HepG2 (cell line): ENCODE measurements around the gene SEC16A. TPM values are rescaled to one million over a fixed set of nuclear protein-coding genes. Genes with fewer than 3 reads are reported as not detected.

Experiments
- AHR ChIP-seq: IDR thresholded peaks from 2 replicates; pipeline ENCODE4 v1.6.1; 2018; ENCODE audit warnings: missing genetic modification reagents, missing compliant biosample characterization
- DNMT1 ChIP-seq: sonication (generic); formaldehyde crosslinking; IDR thresholded peaks from 2 replicates; pipeline ENCODE4 v1.5.1; 2020; ENCODE audit warnings: mild to moderate bottlenecking, missing genetic modification reagents
- FOSL2 ChIP-seq: sonication (generic); formaldehyde crosslinking; IDR thresholded peaks from 2 replicates; pipeline ENCODE4 v1.4.0; 2020; ENCODE audit warnings: missing genetic modification reagents
- NCOA1 ChIP-seq: sonication (generic); formaldehyde crosslinking; IDR thresholded peaks from 2 replicates; pipeline ENCODE4 v1.9.0; 2021; ENCODE audit warnings: missing genetic modification reagents
- NFE2L1 ChIP-seq: sonication (generic); formaldehyde crosslinking; IDR thresholded peaks from 2 replicates; pipeline ENCODE4 v1.4.0; 2020; ENCODE audit warnings: missing genetic modification reagents, mild to moderate bottlenecking, borderline replicate concordance
- NR2F1 ChIP-seq, 2 experiments: fragments of 450-650 bp in 1 of 2; formaldehyde crosslinking in 1 of 2; IDR thresholded peaks; 2 replicates each; pipeline versions ENCODE4 v1.5.0 to v1.6.1; 2016 to 2020; ENCODE audit warnings: mild to moderate bottlenecking in 1 of 2, missing compliant biosample characterization in 1 of 2, missing genetic modification reagents in 1 of 2, moderate library complexity in 1 of 2
- SALL2 ChIP-seq: sonication (generic); formaldehyde crosslinking; IDR thresholded peaks from 2 replicates; pipeline ENCODE4 v1.8.1; 2023; ENCODE audit warnings: mild to moderate bottlenecking, missing genetic modification reagents, inconsistent platforms
- SOX5 ChIP-seq: IDR thresholded peaks from 2 replicates; pipeline ENCODE4 v1.6.1; 2016; ENCODE audit warnings: borderline replicate concordance
- SP4 ChIP-seq: sonication (generic); formaldehyde crosslinking; IDR thresholded peaks from 2 replicates; pipeline ENCODE4 v1.8.1; 2023; ENCODE audit warnings: mild to moderate bottlenecking, missing genetic modification reagents
- STAG1 ChIP-seq: sonication (generic); formaldehyde crosslinking; IDR thresholded peaks from 2 replicates; pipeline ENCODE4 v1.4.0; 2020; ENCODE audit warnings: missing genetic modification reagents
- TCF7L2 ChIP-seq: IDR thresholded peaks from 2 replicates; pipeline ENCODE4 v1.6.1; 2011; ENCODE audit warnings: mild to moderate bottlenecking, low read depth, low read length, moderate library complexity
- TMF1 ChIP-seq: sonication (generic); formaldehyde crosslinking; IDR thresholded peaks from 2 replicates; pipeline ENCODE4 v1.8.1; 2022; ENCODE audit warnings: low read depth, missing genetic modification reagents
- polyA plus RNA-seq, 8 experiments: library from polyadenylated mRNA; depleted of rRNA in 3 of 8; stranded (reverse) in 7 of 8; unstranded in 1 of 8; fragments of >200 nt; fragmentation: Illumina TruSeq in 4 of 8; extraction: Trizol in 4 of 8; gene quantifications; 2 replicates each; pipeline versions ENCODE4 v1.2.1 to v1.2.3, GENCODE V29; 2011 to 2016; ENCODE audit warnings: low read depth in 4 of 8, missing spikeins in 1 of 8, mixed read lengths in 1 of 8; ENCODE audit not compliant: insufficient read depth in 1 of 8
- total RNA-seq, 5 experiments: library from RNA; depleted of rRNA; stranded (reverse); fragments of >200 nt; fragmentation: Illumina TruSeq; extraction: Trizol; gene quantifications; 2 replicates each; pipeline ENCODE4 v1.2.3, GENCODE V29; 2016; ENCODE audit warnings: low read depth in 1 of 5
- TF ChIP-seq, protein P1 (sequence below): sonication (generic); formaldehyde crosslinking; IDR thresholded peaks from 2 replicates; pipeline ENCODE4 v1.5.0; 2020; ENCODE audit warnings: missing genetic modification reagents
- TF ChIP-seq, protein P2 (sequence below): sonication (generic); formaldehyde crosslinking; IDR thresholded peaks from 2 replicates; pipeline ENCODE4 v1.4.0; 2020; ENCODE audit warnings: missing genetic modification reagents
- TF ChIP-seq, protein P3 (sequence below): IDR thresholded peaks from 2 replicates; pipeline ENCODE4 v1.6.1; 2016; ENCODE audit warnings: missing biosample characterization, missing genetic modification reagents, low read depth
- TF ChIP-seq, protein P4 (sequence below): sonication (generic); formaldehyde crosslinking; IDR thresholded peaks from 2 replicates; pipeline ENCODE4 v1.5.0; 2020; ENCODE audit warnings: mild to moderate bottlenecking, missing genetic modification reagents

The SEC16A gene
- total and polyA plus RNA-seq, 2 of the 13 experiments (the other 11 are each of a cell fraction or from before 2014, with no cell fraction given), result 15.9 to 18.9 TPM

DNA sequence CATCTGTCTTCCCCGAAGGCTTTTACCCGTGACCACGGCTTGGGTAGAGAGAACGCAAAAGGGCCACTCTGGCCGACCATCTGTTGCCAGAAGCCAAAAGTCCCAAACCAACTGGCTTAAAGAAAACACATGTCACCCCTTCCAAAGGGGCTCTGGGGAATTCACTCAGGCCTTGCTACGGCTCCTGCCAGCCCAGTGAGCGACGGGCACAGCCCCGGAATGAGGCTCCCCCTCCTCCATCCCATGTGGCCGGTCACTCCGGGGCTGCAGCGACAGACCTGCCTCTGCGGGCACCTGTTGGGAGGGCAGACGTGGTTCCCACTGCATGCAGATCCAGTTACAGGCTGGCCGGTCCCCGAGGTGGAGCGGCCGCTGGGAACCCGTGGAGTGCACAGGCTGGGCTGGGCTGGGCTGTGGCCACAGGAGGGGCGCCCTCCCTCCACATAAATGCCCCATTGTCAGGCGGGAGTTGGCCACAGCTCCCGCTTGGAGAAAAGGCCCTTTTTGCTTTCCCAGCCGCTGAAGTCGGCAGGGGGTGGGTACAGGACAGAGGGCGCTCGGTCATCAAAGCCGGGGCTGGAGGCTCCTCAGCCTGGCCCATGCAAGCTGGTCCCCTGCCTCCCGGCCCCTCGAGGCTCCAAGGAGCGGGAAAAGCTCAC, 43.1 kb upstream of the SEC16A start (continued):
- no peak for TF ChIP-seq NR2F1 (CRISPR knock-in tag; IDR thresholded peaks at IDR 0.05)
- TF ChIP-seq, protein P1, sequence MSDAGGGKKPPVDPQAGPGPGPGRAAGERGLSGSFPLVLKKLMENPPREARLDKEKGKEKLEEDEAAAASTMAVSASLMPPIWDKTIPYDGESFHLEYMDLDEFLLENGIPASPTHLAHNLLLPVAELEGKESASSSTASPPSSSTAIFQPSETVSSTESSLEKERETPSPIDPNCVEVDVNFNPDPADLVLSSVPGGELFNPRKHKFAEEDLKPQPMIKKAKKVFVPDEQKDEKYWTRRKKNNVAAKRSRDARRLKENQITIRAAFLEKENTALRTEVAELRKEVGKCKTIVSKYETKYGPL, result no peak
- TF ChIP-seq, protein P2, sequence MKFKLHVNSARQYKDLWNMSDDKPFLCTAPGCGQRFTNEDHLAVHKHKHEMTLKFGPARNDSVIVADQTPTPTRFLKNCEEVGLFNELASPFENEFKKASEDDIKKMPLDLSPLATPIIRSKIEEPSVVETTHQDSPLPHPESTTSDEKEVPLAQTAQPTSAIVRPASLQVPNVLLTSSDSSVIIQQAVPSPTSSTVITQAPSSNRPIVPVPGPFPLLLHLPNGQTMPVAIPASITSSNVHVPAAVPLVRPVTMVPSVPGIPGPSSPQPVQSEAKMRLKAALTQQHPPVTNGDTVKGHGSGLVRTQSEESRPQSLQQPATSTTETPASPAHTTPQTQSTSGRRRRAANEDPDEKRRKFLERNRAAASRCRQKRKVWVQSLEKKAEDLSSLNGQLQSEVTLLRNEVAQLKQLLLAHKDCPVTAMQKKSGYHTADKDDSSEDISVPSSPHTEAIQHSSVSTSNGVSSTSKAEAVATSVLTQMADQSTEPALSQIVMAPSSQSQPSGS (CRISPR knock-in tag), result no peak
- TF ChIP-seq, protein P3, sequence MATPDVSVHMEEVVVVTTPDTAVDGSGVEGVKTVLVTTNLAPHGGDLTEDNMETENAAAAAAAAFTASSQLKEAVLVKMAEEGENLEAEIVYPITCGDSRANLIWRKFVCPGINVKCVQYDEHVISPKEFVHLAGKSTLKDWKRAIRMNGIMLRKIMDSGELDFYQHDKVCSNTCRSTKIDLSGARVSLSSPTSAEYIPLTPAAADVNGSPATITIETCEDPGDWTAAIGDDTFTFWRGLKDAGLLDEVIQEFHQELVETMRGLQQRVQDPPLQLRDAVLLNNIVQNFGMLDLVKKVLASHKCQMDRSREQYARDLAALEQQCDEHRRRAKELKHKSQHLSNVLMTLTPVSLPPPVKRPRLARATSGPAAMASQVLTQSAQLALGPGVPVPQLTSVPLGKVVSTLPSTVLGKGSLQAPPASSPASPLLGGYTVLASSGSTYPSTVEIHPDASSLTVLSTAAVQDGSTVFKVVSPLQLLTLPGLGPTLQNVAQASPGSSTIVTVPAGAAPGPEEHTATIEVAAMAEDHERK (CRISPR knock-in tag), result no peak
- TF ChIP-seq SP4 (CRISPR knock-in tag), result 0 out of 2 replicates have a peak, but pooled peaks have one; percentile 24
- TF ChIP-seq SOX5, result peak; percentile 31; the same call in 1 of the 2 replicates
- no peak for TF ChIP-seq NCOA1 (CRISPR knock-in tag)
- no peak for TF ChIP-seq AHR (CRISPR knock-in tag)
- TF ChIP-seq SALL2 (CRISPR knock-in tag), result no peak
- TF ChIP-seq TMF1 (CRISPR knock-in tag), result 0 out of 2 replicates have a peak, but pooled peaks have one; percentile 33
- TF ChIP-seq NFE2L1, result no peak
- peak; percentile 45 for TF ChIP-seq STAG1 (CRISPR knock-in tag)
- TF ChIP-seq DNMT1, result 0 out of 2 replicates have a peak, but pooled peaks have one; percentile 36
- no peak for TF ChIP-seq FOSL2 (CRISPR knock-in tag)
- TF ChIP-seq TCF7L2, result no peak
- TF ChIP-seq, protein P4, sequence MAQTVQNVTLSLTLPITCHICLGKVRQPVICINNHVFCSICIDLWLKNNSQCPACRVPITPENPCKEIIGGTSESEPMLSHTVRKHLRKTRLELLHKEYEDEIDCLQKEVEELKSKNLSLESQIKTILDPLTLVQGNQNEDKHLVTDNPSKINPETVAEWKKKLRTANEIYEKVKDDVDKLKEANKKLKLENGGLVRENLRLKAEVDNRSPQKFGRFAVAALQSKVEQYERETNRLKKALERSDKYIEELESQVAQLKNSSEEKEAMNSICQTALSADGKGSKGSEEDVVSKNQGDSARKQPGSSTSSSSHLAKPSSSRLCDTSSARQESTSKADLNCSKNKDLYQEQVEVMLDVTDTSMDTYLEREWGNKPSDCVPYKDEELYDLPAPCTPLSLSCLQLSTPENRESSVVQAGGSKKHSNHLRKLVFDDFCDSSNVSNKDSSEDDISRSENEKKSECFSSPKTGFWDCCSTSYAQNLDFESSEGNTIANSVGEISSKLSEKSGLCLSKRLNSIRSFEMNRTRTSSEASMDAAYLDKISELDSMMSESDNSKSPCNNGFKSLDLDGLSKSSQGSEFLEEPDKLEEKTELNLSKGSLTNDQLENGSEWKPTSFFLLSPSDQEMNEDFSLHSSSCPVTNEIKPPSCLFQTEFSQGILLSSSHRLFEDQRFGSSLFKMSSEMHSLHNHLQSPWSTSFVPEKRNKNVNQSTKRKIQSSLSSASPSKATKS, result no peak
